Measurements from ENCODE around the gene PRND.

The PRND gene

DNA sequence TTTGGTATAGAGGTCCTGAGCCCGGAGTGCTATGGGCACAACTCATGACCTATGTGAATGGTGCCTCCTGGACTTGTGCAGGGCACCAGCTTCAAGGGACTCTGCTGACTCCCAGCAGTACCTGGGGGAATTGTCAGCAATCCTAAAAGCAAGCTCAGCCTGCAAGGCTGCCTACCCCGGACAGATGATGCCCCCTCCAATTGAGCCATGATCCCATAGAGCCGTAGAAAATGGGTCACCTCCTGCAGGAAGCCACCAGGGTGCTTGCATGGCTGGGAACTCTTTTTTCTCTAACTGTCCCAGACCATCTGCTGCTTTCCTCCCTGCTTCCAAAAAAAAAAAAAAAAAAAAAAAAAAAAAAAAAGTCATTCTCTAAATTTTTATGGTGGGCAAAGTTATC, 12.9 kb upstream of the PRND start:
- H3K27ac ChIP-seq (ENCODE audit: low read length) = no peak overlapping the region
- H3K9me3 ChIP-seq (ENCODE audit: control insufficient read depth in 1 of 2, low read length in 2 of 2) = peaks cover 0 to 3% of the 10 kb centered on the region in 2 donors
- H3K4me3 ChIP-seq (ENCODE audit: low read depth in 1 of 2, low read length in 2 of 2) = no peak overlapping the region
- H3K36me3 ChIP-seq (ENCODE audit: control insufficient read depth in 1 of 2, insufficient read depth in 2 of 2, low read length in 2 of 2) = no peaks in the 10 kb centered on the region
- no peaks in the 10 kb centered on the region for H3K27me3 ChIP-seq (ENCODE audit: low read depth, low read length)
- peaks cover 0 to 6% of the 10 kb centered on the region in 2 donors for H3K4me1 ChIP-seq (ENCODE audit: control insufficient read depth in 1 of 2, insufficient read depth in 2 of 2, low read length in 2 of 2)

DNA sequence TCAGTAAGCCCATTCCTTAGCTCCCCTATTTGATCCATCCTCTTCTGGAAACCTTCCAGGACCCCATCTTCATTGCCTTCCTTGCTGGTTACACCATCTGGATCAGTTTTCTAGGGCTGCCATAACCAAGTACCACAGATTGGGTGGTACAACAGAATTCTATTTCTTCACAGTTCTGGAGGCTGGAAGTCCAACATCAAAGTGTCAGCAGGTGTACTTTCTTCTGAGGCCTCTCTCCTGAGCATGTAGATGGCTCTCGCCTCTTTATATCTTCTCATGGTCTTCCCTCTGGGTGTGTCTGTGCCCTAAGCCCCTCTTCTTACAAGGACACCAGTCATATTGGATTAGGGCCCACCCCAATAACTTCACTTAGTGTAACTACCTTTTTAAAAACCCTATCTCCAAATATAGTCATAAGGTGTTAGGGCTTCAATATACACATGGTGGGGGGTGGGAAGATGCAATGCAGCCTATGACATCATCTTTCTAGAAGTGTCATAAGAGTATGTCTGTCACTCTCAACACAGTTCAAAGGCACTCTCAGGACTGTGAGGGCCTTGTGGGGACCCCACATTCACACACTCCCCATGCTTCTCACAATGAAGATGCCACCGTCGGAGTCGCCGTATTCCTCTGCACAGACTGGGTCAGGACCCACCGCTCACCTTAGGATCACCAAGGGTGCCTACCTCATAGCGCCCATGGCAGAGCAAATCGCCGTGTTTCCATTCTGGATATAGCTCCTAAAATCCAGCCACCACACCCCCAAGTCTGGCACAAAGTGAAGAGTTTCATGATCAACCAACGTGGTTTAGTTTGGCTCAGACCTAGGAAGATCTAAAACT, 12.2 kb upstream of the PRND start:
- no peak overlapping the region for H3K4me3 ChIP-seq (ENCODE audit: low read depth in 1 of 2, low read length in 2 of 2)
- H3K27me3 ChIP-seq (ENCODE audit: low read depth, low read length) = no peaks in the 10 kb centered on the region
- H3K9me3 ChIP-seq (ENCODE audit: control insufficient read depth in 1 of 2, low read length in 2 of 2) = peaks cover 0 to 3% of the 10 kb centered on the region in 2 donors
- no peaks in the 10 kb centered on the region for H3K4me1 ChIP-seq (ENCODE audit: control insufficient read depth in 1 of 2, insufficient read depth in 2 of 2, low read length in 2 of 2)
- no peaks in the 10 kb centered on the region for H3K36me3 ChIP-seq (ENCODE audit: control insufficient read depth in 1 of 2, insufficient read depth in 2 of 2, low read length in 2 of 2)
- H3K27ac ChIP-seq (ENCODE audit: low read length) = no peak overlapping the region

DNA sequence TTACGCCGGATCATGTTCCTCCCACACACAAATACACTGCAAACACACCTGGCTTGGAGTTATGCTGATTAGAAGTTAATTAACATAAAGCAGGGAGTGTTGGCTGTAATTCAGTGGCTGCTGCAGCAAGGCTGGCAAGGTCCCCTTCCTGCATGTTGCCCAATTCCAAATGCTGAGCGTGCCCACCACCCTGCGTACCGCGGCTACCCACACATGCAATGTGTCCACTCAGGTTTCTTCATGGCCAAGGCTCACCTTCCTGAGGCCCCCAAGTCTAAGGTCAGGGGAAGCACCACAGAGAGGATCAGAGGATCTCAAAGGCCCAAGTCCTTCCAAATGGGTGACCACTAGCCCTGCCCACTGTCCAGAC, 11.6 kb upstream of the PRND start:
- Histone ChIP-seq H3K27ac (ENCODE audit: low read length) (no peak overlapping the region), H3K36me3 (ENCODE audit: control insufficient read depth in 1 of 2, insufficient read depth in 2 of 2, low read length in 2 of 2) (no peaks in the 10 kb centered on the region)

GRCh38 chr20:4711511-4711910, 10.2 kb upstream of the PRND start:
- Histone ChIP-seq H3K4me3 (ENCODE audit: low read depth in 1 of 2, low read length in 2 of 2) (no peak overlapping the region), H3K4me1 (ENCODE audit: control insufficient read depth in 1 of 2, insufficient read depth in 2 of 2, low read length in 2 of 2) (no peaks in the 10 kb centered on the region), H3K36me3 (ENCODE audit: control insufficient read depth in 1 of 2, insufficient read depth in 2 of 2, low read length in 2 of 2) (no peaks in the 10 kb centered on the region), H3K27ac (ENCODE audit: low read length) (no peak overlapping the region), H3K27me3 (ENCODE audit: low read depth, low read length) (no peaks in the 10 kb centered on the region), H3K9me3 (ENCODE audit: control insufficient read depth in 1 of 2, low read length in 2 of 2) (peaks cover 0 to 3% of the 10 kb centered on the region in 2 donors)

More for the DNA sequence above, 11.6 kb upstream of the PRND start:
- H3K4me3 ChIP-seq (ENCODE audit: low read depth in 1 of 2, low read length in 2 of 2) = no peak overlapping the region
- no peaks in the 10 kb centered on the region for H3K4me1 ChIP-seq (ENCODE audit: control insufficient read depth in 1 of 2, insufficient read depth in 2 of 2, low read length in 2 of 2)
- H3K27me3 ChIP-seq (ENCODE audit: low read depth, low read length) = no peaks in the 10 kb centered on the region
- H3K9me3 ChIP-seq (ENCODE audit: control insufficient read depth in 1 of 2, low read length in 2 of 2) = peaks cover 0 to 3% of the 10 kb centered on the region in 2 donors

DNA sequence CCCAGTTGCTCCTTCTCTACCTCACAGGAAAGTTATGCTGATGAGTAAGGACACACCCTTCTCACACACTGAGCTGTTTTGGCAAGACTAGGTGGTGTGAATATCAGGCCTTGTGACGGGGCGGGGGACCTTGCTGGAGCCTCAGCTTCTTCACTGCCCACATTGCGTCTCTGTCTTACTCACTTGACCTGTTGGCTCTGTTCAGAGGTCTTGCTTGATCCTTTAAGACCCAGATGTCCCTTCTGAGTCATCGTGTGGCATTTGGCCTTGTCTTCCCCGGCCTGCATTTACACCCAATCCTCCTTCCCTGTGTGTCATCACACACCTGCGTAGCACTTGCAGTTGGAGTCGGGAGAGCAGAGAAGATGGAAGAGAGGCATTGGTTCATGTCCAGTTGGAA, 8.3 kb upstream of the PRND start:
- no peak overlapping the region for H3K4me3 ChIP-seq (ENCODE audit: low read depth in 1 of 2, low read length in 2 of 2)
- H3K4me1 ChIP-seq (ENCODE audit: control insufficient read depth in 1 of 2, insufficient read depth in 2 of 2, low read length in 2 of 2) = no peaks in the 10 kb centered on the region
- no peak overlapping the region for H3K27ac ChIP-seq (ENCODE audit: low read length)
- no peaks in the 10 kb centered on the region for H3K36me3 ChIP-seq (ENCODE audit: control insufficient read depth in 1 of 2, insufficient read depth in 2 of 2, low read length in 2 of 2)
- H3K27me3 ChIP-seq (ENCODE audit: low read depth, low read length) = no peaks in the 10 kb centered on the region
- peaks cover 0 to 3% of the 10 kb centered on the region in 2 donors for H3K9me3 ChIP-seq (ENCODE audit: control insufficient read depth in 1 of 2, low read length in 2 of 2)

DNA sequence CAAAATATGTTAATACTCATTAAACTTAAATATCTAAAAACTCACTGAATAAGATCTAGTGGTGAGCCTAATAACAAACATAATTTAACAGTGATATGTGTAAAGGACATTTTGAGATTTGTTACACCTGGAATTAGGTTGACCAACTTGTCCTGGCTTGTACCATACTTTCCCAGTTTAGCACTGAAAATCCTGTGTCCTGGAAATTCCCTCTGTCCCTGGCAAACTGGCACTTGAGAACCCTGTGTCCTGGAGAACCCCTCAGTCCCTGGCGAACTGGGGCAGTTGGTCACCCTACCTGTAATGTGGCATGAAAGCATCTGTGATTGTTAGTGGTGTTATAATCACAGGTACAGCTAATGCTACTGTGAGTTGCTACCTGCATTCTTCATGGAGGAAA, 6.9 kb upstream of the PRND start:
- H3K27me3 ChIP-seq (ENCODE audit: low read depth, low read length) = no peaks in the 10 kb centered on the region
- H3K36me3 ChIP-seq (ENCODE audit: control insufficient read depth in 1 of 2, insufficient read depth in 2 of 2, low read length in 2 of 2) = no peaks in the 10 kb centered on the region
- no peak overlapping the region for H3K27ac ChIP-seq (ENCODE audit: low read length)
- peaks cover 0 to 4% of the 10 kb centered on the region in 2 donors for H3K4me1 ChIP-seq (ENCODE audit: control insufficient read depth in 1 of 2, insufficient read depth in 2 of 2, low read length in 2 of 2)
- no peaks in the 10 kb centered on the region for H3K9me3 ChIP-seq (ENCODE audit: control insufficient read depth in 1 of 2, low read length in 2 of 2)
- no peak overlapping the region for H3K4me3 ChIP-seq (ENCODE audit: low read depth in 1 of 2, low read length in 2 of 2)

DNA sequence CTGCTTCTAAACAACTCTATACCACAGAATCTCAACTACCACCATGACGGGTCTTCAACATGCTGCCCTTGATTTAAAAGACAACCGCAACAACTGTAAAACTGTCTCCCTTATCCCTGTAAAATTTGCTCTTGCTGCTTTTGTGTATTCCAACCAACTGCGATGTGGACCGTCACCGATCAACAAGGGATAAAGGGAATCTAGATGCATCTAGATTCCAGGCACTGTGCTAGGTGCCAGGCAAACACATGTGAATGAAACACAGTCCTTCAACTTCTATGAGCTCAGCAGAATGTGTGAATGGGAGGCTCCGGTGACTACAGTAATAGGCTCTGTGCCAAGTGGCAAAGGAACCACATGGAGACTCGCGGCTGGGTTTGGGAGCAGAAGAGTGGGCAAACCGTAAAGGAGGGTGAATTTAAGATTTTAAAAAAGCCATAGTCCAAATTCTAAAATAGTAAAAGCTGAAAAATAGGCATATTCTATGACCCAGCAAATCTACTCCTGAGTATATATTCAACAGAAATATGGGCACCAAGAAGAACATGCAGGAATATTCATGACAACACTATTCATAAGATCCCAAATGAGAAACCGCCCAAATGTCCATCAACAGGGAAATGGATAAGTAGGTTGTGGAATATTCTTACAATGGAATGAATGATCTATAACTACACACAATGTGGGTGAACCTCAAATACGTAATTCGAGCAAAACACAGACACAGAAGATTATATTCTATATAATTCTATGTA, 3.7 kb upstream of the PRND start:
- Histone ChIP-seq H3K36me3 (ENCODE audit: control insufficient read depth in 1 of 2, insufficient read depth in 2 of 2, low read length in 2 of 2) (no peaks in the 10 kb centered on the region), H3K27ac (ENCODE audit: low read length) (no peak overlapping the region), H3K4me3 (ENCODE audit: low read depth in 1 of 2, low read length in 2 of 2) (no peak overlapping the region), H3K4me1 (ENCODE audit: control insufficient read depth in 1 of 2, insufficient read depth in 2 of 2, low read length in 2 of 2) (peaks cover 0 to 17% of the 10 kb centered on the region in 2 donors), H3K27me3 (ENCODE audit: low read depth, low read length) (no peaks in the 10 kb centered on the region), H3K9me3 (ENCODE audit: control insufficient read depth in 1 of 2, low read length in 2 of 2) (no peaks in the 10 kb centered on the region)

DNA sequence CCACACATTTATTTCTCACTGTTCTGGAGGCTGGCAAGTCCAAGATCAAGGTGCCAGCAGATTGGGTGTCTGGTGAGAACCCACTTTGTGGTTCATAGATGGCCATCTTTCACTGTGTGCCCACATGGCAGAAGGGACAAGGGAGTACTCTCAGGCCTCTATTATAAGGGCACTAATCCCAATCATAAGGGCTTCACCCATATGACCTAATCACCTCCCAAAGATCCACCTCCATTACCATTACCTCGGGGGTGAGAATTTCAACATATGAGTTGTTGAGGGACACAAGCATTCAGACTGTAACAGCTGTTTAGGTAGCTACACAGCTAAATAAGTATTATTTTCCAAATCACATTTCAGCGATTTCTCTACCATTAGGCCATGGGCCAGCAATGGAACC, 2.5 kb upstream of the PRND start:
- no peaks in the 10 kb centered on the region for H3K9me3 ChIP-seq (ENCODE audit: control insufficient read depth in 1 of 2, low read length in 2 of 2)
- H3K27ac ChIP-seq (ENCODE audit: low read length) = no peak overlapping the region
- peaks cover 0 to 17% of the 10 kb centered on the region in 2 donors for H3K4me1 ChIP-seq (ENCODE audit: control insufficient read depth in 1 of 2, insufficient read depth in 2 of 2, low read length in 2 of 2)
- H3K36me3 ChIP-seq (ENCODE audit: control insufficient read depth in 1 of 2, insufficient read depth in 2 of 2, low read length in 2 of 2) = no peaks in the 10 kb centered on the region
- H3K27me3 ChIP-seq (ENCODE audit: low read depth, low read length) = no peaks in the 10 kb centered on the region
- H3K4me3 ChIP-seq (ENCODE audit: low read depth in 1 of 2, low read length in 2 of 2) = no peak overlapping the region

GRCh38 chr20:4720041-4720976, 1.4 kb upstream of the PRND start:
- no peaks in the 10 kb centered on the region for H3K27me3 ChIP-seq (ENCODE audit: low read depth, low read length)
- H3K4me1 ChIP-seq (ENCODE audit: control insufficient read depth in 1 of 2, insufficient read depth in 2 of 2, low read length in 2 of 2) = peaks cover 0 to 17% of the 10 kb centered on the region in 2 donors
- no peaks in the 10 kb centered on the region for H3K9me3 ChIP-seq (ENCODE audit: control insufficient read depth in 1 of 2, low read length in 2 of 2)
- H3K27ac ChIP-seq (ENCODE audit: low read length) = peak overlapping the region; percentile 67
- H3K4me3 ChIP-seq (ENCODE audit: low read depth in 1 of 2, low read length in 2 of 2) = no peak overlapping the region
- H3K36me3 ChIP-seq (ENCODE audit: control insufficient read depth in 1 of 2, insufficient read depth in 2 of 2, low read length in 2 of 2) = no peaks in the 10 kb centered on the region

- no peaks in the 10 kb centered on the region for H3K27me3 ChIP-seq (ENCODE audit: low read depth, low read length)
- no peak overlapping the region for H3K4me3 ChIP-seq (ENCODE audit: low read depth in 1 of 2, low read length in 2 of 2)
- H3K27ac ChIP-seq (ENCODE audit: low read length) = no peak overlapping the region
- no peaks in the 10 kb centered on the region for H3K36me3 ChIP-seq (ENCODE audit: control insufficient read depth in 1 of 2, insufficient read depth in 2 of 2, low read length in 2 of 2)
- H3K9me3 ChIP-seq (ENCODE audit: control insufficient read depth in 1 of 2, low read length in 2 of 2) = no peaks in the 10 kb centered on the region
- peaks cover 0 to 17% of the 10 kb centered on the region in 2 donors for H3K4me1 ChIP-seq (ENCODE audit: control insufficient read depth in 1 of 2, insufficient read depth in 2 of 2, low read length in 2 of 2)
Measured at GRCh38 chr20:4720977-4721349, 746 bp upstream of the PRND start.

GRCh38 chr20:4722571-4722970, 862 bp downstream of the PRND start:
- Histone ChIP-seq H3K4me3 (ENCODE audit: low read depth in 1 of 2, low read length in 2 of 2) (no peak overlapping the region), H3K9me3 (ENCODE audit: control insufficient read depth in 1 of 2, low read length in 2 of 2) (no peaks in the 10 kb centered on the region), H3K27ac (ENCODE audit: low read length) (no peak overlapping the region), H3K27me3 (ENCODE audit: low read depth, low read length) (no peaks in the 10 kb centered on the region), H3K36me3 (ENCODE audit: control insufficient read depth in 1 of 2, insufficient read depth in 2 of 2, low read length in 2 of 2) (no peaks in the 10 kb centered on the region), H3K4me1 (ENCODE audit: control insufficient read depth in 1 of 2, insufficient read depth in 2 of 2, low read length in 2 of 2) (peaks cover 0 to 17% of the 10 kb centered on the region in 2 donors)
